VCaP (cell line): ENCODE results near the gene FSTL5.

Experiments
- H3K27ac ChIP-seq: fragments of 450-650 bp; 2 replicates; pipeline ENCODE4 v1.5.1; 2017
- TF ChIP-seq, protein P1 (sequence below): fragments of 450-650 bp; conservative IDR thresholded peaks from 2 replicates; pipeline ENCODE4 v1.5.1; 2017; ENCODE audit warnings: mild to moderate bottlenecking, moderate library complexity

The FSTL5 gene

DNA sequence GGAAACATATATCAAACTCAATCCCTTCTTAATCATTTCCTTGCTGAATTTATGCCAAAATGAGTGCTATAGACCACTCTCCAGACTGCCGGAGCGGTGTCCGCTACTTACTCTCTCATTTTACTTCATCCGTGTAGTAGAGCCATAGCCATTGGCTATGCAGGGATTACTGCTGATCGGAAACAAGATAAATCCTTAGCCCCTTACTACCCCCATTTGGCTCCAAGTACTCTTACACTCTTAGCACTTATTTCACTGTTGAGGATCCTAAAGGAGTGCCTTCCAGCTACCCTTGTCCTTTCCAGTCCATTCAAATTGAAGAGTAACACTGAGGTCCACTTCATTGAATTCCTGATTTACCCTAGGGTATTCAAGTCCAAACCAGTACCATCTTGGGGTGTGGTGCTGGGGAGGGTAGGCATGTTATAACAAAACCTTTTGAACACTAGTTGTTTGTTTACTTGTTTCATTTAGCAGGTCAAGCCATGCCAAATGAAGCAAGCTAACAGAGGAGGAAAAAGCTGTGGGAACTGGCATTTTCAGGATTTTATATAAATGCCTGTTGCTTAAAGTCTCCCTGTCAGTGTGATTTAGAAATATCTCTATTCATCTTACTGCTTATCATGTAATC is 715.1 kb downstream of the FSTL5 start:
- no peak overlapping the region for H3K27ac ChIP-seq
- TF ChIP-seq, protein P1, sequence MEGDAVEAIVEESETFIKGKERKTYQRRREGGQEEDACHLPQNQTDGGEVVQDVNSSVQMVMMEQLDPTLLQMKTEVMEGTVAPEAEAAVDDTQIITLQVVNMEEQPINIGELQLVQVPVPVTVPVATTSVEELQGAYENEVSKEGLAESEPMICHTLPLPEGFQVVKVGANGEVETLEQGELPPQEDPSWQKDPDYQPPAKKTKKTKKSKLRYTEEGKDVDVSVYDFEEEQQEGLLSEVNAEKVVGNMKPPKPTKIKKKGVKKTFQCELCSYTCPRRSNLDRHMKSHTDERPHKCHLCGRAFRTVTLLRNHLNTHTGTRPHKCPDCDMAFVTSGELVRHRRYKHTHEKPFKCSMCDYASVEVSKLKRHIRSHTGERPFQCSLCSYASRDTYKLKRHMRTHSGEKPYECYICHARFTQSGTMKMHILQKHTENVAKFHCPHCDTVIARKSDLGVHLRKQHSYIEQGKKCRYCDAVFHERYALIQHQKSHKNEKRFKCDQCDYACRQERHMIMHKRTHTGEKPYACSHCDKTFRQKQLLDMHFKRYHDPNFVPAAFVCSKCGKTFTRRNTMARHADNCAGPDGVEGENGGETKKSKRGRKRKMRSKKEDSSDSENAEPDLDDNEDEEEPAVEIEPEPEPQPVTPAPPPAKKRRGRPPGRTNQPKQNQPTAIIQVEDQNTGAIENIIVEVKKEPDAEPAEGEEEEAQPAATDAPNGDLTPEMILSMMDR = no peak

DNA sequence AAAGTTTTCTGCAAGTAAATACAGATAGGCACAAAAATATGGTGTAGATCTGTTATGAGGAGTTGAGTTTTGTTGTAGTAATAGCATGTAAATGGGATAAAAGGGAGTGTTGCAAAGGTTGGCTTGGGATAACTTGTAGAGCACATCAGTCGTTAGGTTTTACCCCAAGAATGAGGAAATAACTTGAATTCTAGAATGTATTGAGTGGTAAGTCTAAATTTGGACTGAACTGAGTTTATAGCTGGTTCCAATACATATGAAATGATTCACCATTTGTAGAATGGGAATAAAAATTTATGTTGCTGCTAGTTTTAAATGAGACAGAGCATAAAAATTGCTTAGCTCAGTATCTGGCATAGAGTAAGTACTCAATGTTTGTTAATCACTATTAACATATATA is 719.2 kb downstream of the FSTL5 start:
- no peak overlapping the region for H3K27ac ChIP-seq
- TF ChIP-seq, protein P1 = no peak

DNA sequence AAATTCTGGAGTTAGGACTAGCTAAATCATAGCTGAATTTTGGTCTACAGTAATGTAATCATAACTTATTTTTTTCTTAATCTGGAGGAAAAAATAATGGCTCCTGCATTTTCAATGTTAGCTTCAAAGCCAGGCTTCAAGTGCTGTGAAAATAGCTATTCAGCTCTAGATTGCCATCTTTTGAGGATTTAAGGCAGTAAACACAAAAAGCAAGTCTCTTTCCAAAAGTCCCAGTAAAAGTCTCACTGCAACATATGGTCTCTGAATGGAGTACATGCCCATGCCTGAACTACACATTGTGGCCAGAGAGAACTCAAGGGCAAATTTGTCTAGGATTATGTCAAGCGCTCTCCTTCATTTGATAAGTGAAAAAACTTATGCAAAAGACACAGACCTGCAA is 720.9 kb downstream of the FSTL5 start:
- TF ChIP-seq, protein P1 = no peak
- no peak overlapping the region for H3K27ac ChIP-seq

DNA sequence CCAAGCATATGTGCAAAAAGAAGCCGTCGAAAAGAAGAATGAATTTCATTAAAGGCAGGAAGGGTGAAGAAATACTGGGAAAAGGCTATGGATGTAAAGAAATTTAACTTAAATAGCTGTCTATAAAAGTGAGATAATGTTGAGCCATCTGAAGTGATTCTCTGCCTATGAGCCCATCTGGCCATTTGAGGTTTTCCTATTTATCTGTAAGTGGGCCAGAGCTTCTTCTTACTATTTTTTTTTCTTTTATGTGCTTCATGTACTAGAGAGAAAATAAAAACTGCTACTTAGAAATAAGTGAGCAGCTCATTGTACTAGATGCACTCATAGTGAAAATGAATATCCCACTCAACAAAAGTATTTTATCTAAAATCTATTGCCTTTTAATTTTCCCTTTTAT is 725.7 kb downstream of the FSTL5 start:
- no peak overlapping the region for H3K27ac ChIP-seq
- TF ChIP-seq, protein P1 = no peak

DNA sequence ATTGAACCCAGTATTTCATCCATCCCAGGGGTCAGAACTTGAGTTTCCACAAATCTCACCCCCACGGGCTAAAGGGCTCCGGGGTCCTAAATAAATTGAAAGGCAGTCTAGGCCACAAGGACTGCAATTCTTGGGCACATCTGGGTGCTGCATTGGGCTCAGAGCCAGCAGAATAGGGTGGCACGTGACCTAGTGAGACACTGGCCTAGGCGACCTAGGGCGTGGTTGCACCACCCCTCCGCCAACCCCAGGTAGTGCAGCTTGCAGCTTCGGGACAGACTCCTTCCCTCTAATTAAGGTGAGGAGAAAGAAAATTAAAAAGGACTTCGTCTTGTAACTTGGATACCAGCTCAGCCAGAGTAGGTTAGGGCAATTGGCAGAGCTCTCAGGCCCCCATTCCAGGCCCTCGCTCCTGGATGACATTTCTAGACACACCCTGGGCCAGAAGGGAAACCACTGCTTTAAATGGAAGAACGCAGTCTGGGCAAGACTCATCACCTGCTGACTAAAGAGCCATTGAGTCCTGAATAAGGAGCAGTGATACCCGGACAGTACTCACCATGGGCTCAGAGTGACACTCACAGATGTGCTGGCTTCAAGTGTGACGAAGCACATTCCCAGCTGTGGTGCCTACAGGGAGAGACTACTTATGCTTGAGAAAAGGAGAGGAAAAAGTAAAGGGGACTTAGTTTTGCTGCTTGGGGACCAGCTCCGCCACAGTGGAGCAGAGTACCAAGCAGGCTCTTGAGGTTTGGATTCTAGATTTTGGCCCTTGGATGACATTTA is 735.4 kb downstream of the FSTL5 start:
- TF ChIP-seq, protein P1 = no peak
- no peak overlapping the region for H3K27ac ChIP-seq

DNA sequence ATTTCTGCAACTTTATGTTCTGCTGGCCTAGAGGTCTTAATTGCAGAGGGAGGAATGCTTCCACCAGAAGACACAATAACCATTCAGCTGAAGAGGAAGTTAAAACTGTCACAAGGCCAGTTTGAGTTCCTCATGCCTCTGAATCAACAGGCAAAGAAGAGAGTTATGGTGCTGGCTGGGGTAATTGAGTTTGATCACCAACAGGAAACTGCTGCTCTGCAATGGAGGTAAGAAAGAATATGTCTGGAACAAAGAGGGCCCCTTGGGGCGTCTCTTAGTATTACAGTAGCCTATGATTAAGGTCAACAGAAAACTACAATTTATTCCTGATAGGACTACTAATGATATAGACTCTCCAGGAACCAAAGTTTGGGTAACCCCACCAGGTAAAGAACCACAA is 744.0 kb downstream of the FSTL5 start:
- TF ChIP-seq, protein P1 = no peak
- H3K27ac ChIP-seq = no peak overlapping the region

DNA sequence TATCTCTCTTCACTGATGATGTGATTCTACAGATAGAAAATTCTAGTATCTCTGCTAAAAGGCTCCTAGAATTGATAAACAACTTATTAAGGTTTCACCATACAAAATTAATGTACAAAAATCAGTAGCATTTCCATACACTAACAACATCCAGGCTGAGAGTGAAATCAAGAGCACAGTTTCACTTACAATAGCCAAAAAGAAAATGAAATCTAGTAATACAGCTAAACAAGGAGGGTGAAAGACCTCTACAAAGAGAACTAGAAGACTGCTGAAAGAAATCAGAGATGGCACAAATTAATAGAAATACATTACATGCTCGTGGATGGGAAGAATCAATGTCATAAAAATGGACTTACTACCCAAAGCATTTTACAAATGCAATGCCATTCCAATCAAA is 751.9 kb downstream of the FSTL5 start:
- TF ChIP-seq, protein P1 = no peak
- no peak overlapping the region for H3K27ac ChIP-seq
